ENCODE measurements around the gene ADCK1. TPM values are rescaled to one million over a fixed set of nuclear protein-coding genes. Genes with fewer than 3 reads are reported as not detected.
"Not testable (repeated sequence)": the region's sequence is repeated elsewhere in the genome, so short reads cannot be mapped to it uniquely, and the experiment has no call there.

Gene ADCK1
- total RNA-seq, 1 donor from 2014 or later: 6.2 TPM

DNA sequence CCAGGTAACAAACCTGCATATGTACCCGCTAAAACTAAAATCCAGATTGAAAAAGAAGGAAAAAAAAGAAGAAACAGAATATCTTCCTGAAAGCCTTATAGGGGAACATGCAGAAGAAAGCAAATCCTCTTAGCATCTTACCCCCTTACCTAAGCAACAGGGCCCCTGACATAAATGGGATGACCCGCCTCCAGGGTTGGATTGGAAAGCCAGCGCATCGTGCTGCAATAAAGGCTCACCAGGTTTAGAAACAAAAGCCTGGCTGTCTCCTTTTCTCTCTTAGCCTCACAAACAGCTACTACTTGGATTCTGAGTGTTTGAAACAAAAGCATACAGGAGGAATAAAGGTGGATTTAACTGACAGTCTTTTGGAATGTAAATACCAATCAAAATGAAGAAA is 13.8 kb upstream of the ADCK1 start:
- TF ChIP-seq, protein P1, sequence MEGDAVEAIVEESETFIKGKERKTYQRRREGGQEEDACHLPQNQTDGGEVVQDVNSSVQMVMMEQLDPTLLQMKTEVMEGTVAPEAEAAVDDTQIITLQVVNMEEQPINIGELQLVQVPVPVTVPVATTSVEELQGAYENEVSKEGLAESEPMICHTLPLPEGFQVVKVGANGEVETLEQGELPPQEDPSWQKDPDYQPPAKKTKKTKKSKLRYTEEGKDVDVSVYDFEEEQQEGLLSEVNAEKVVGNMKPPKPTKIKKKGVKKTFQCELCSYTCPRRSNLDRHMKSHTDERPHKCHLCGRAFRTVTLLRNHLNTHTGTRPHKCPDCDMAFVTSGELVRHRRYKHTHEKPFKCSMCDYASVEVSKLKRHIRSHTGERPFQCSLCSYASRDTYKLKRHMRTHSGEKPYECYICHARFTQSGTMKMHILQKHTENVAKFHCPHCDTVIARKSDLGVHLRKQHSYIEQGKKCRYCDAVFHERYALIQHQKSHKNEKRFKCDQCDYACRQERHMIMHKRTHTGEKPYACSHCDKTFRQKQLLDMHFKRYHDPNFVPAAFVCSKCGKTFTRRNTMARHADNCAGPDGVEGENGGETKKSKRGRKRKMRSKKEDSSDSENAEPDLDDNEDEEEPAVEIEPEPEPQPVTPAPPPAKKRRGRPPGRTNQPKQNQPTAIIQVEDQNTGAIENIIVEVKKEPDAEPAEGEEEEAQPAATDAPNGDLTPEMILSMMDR (IDR thresholded peaks at IDR 0.05; ENCODE audit: unreplicated experiment): no peak
- no peaks in the 10 kb centered on the region for H3K4me1 Mint-ChIP-seq (ENCODE audit: unreplicated experiment)
- H3K27ac Mint-ChIP-seq (ENCODE audit: unreplicated experiment): no peak overlapping the region
- DNase-seq (ENCODE audit: low spot score): no peak
- no peaks in the 10 kb centered on the region for H3K9me3 Mint-ChIP-seq (ENCODE audit: unreplicated experiment)
- no peaks in the 10 kb centered on the region for H3K27me3 Mint-ChIP-seq (ENCODE audit: unreplicated experiment)
- H3K4me3 Mint-ChIP-seq (ENCODE audit: unreplicated experiment): no peak overlapping the region
- H3K36me3 Mint-ChIP-seq (ENCODE audit: low read depth, unreplicated experiment): no peaks in the 10 kb centered on the region

DNA sequence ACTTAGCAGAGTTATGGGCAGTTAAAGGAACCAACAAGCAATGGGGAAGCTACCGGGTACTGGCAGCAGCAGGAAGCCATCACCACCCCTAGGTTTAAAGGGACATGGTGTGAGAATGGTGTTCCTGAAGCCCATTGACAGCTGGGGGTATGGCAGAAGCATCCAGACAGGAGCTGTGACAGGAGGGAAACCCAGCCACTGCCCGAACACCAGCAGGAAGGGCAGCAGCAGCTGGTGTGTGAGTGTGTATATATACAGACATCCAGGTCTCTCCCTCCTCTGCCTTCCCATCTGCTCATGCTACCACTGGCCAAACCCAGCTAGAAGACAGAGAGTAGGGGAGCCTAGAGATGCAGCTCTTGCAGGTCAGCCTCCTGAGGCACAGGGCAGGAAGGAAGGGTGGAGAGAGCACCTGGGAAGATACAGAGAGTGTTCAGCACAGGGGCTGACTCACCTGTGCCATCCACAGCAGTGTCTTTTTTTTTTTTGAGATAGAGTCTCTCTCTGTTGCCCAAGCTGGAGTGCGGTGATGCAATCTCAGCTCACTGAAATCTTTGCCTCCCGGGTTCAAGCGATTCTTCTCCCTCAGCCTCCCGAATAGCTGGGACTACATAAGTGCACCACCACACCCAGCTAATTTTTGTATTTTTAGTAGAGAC is 9.2 kb upstream of the ADCK1 start:
- DNase-seq (ENCODE audit: low spot score): no peak
- Mint-ChIP-seq H3K27me3 (ENCODE audit: unreplicated experiment) (no peaks in the 10 kb centered on the region), H3K4me3 (ENCODE audit: unreplicated experiment) (no peak overlapping the region), H3K4me1 (ENCODE audit: unreplicated experiment) (no peaks in the 10 kb centered on the region), H3K36me3 (ENCODE audit: low read depth, unreplicated experiment) (no peaks in the 10 kb centered on the region), H3K9me3 (ENCODE audit: unreplicated experiment) (no peaks in the 10 kb centered on the region), H3K27ac (ENCODE audit: unreplicated experiment) (no peak overlapping the region)
- TF ChIP-seq, protein P1 (IDR thresholded peaks at IDR 0.05; ENCODE audit: unreplicated experiment): no peak

DNA sequence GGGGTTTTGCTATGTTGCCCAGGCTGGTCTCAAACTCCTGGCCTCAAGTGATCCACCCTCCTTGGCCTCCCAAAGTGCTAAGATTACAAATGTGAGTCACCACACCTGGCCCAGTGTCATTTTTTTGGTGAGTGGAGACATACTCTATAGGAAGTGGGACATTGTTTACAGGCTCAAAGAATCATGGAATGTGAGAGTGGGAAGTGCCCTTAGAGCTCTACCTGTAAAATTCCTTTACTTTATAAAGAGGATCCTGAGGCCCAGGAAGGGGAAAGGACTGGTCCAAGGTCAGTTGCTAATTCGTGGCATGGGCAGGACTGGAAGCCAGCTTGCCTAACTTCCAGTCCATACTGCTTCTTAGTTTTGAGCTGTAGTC is 8.7 kb upstream of the ADCK1 start:
- TF ChIP-seq, protein P1 (IDR thresholded peaks at IDR 0.05; ENCODE audit: unreplicated experiment): no peak
- H3K27me3 Mint-ChIP-seq (ENCODE audit: unreplicated experiment): no peaks in the 10 kb centered on the region
- no peak for DNase-seq (ENCODE audit: low spot score)
- no peak overlapping the region for H3K27ac Mint-ChIP-seq (ENCODE audit: unreplicated experiment)
- H3K9me3 Mint-ChIP-seq (ENCODE audit: unreplicated experiment): no peaks in the 10 kb centered on the region
- H3K4me3 Mint-ChIP-seq (ENCODE audit: unreplicated experiment): no peak overlapping the region
- H3K4me1 Mint-ChIP-seq (ENCODE audit: unreplicated experiment): no peaks in the 10 kb centered on the region
- no peaks in the 10 kb centered on the region for H3K36me3 Mint-ChIP-seq (ENCODE audit: low read depth, unreplicated experiment)

DNA sequence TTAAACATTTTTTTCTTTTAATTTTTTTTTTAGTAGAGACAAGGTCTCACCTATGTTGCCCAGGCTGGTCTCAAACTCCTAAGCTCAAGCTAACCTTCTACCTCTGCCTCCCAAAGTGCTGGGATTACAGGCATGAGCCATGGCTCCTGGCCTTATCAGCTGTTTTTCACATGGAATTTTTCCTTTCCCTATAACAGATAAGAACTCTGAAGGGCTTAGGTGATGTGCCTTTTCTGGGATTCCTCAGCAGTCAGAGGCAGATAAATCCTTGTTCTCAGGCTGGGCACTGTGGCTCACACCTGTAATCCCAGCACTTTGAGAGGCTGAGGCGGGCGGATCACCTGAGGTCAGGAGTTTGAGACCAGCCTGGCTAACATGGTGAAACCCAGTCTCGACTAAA is 6.7 kb upstream of the ADCK1 start:
- H3K4me1 Mint-ChIP-seq (ENCODE audit: unreplicated experiment): not testable (repeated sequence)

DNA sequence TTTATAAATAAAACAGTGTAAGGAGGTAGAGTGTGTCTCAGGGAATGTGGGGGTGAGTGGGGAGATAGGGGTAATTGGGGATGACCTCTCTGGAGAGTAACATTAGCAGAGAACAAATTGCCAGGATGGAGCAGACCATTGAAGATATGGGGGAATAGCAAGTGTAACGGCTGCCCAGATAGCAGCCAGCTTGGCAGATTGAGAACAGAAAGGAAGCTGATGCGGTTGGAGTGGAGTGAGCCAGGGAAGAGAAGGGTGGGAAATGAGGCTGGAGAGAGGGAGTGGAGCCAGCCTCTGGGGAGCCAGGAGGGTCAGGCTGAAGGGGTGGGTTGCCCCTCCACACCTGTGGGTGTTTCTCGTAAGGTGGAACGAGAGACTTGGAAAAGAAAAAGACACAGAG is 5.6 kb upstream of the ADCK1 start:
- Mint-ChIP-seq H3K27me3 (ENCODE audit: unreplicated experiment) (no peaks in the 10 kb centered on the region), H3K9me3 (ENCODE audit: unreplicated experiment) (no peaks in the 10 kb centered on the region), H3K4me3 (ENCODE audit: unreplicated experiment) (no peak overlapping the region), H3K36me3 (ENCODE audit: low read depth, unreplicated experiment) (no peaks in the 10 kb centered on the region), H3K4me1 (ENCODE audit: unreplicated experiment) (no peaks in the 10 kb centered on the region), H3K27ac (ENCODE audit: unreplicated experiment) (no peak overlapping the region)
- no peak for DNase-seq (ENCODE audit: low spot score)
- TF ChIP-seq, protein P1 (IDR thresholded peaks at IDR 0.05; ENCODE audit: unreplicated experiment): no peak

More for the DNA sequence above, 6.7 kb upstream of the ADCK1 start:
- H3K27me3 Mint-ChIP-seq (ENCODE audit: unreplicated experiment); H3K9me3 Mint-ChIP-seq (ENCODE audit: unreplicated experiment); H3K4me3 Mint-ChIP-seq (ENCODE audit: unreplicated experiment); H3K27ac Mint-ChIP-seq (ENCODE audit: unreplicated experiment); H3K36me3 Mint-ChIP-seq (ENCODE audit: low read depth, unreplicated experiment); DNase-seq (ENCODE audit: low spot score): not testable (repeated sequence)

DNA sequence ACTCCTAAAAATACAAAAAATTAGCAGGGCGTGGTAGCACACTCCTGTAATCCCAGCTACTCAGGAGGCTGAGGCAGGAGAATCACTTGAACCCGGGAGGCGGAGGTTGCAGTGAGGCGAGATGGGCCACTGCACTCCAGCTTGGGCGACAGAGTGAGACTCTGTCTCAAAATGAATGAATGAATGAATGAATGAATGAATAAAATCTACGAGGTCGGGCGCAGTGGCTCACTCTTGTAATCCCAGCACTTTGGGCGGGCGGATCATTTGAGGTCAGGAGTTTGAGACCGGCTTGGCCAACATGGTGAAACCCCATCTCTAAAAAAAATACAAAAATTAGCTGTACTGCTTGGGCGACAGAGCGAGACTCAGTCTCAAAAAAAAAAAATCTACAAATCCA is 453 bp upstream of the ADCK1 start:
- DNase-seq (ENCODE audit: low spot score); H3K9me3 Mint-ChIP-seq (ENCODE audit: unreplicated experiment); H3K27me3 Mint-ChIP-seq (ENCODE audit: unreplicated experiment); H3K4me1 Mint-ChIP-seq (ENCODE audit: unreplicated experiment); H3K36me3 Mint-ChIP-seq (ENCODE audit: low read depth, unreplicated experiment): not testable (repeated sequence)
- H3K27ac Mint-ChIP-seq (ENCODE audit: unreplicated experiment): peak overlapping the region; percentile 43
- peak overlapping the region; percentile 87 for H3K4me3 Mint-ChIP-seq (ENCODE audit: unreplicated experiment)

All from endothelial cell (in vitro differentiated cells).